GM19035 (cell line): ENCODE data around the gene BCL2L14.
"Not testable (repeated sequence)": the region's sequence is repeated elsewhere in the genome, so short reads cannot be mapped to it uniquely, and the experiment has no call there.

Source experiments
- ATAC-seq: cut with Tn5 transposase; IDR thresholded peaks from one replicate; pipeline ENCODE4 v1.9.1; 2021; ENCODE audit not compliant: unreplicated experiment

BCL2L14 gene

DNA sequence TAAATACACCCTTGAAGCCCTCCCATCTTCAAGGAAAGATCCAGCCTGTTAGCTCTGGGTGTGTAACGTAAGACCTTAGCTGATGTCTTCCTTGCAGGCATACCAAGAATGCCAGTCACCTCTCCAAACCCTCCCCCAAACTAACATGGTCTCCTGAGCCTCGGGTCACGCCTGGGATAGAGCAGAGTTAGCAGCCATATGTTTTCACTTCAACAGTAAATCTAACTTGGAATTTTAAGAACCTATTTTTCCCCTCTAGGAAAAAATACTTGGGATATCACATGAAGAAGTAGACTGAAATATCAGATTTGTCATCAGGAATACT, 27.9 kb downstream of the BCL2L14 start:
- no peak for ATAC-seq

DNA sequence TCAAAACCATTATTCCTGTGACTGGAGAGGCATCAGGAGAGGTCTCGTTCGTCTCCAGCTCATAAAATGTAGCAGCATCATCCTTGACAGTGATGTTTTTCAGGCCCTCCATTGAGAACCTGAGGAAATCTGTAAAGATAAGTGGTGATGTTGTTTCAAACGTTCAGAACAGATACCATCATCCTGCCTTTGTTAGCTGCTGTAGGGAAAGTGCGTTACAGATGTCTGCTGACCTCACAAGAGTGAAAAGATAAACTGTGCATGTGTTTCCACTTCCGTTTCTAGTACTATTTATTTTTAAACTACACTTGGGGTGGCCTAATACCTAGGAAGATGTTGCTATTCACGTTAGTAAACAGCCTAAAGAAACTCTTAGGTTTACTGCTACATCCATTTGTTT, 28.4 kb downstream of the BCL2L14 start:
- ATAC-seq = no peak

DNA sequence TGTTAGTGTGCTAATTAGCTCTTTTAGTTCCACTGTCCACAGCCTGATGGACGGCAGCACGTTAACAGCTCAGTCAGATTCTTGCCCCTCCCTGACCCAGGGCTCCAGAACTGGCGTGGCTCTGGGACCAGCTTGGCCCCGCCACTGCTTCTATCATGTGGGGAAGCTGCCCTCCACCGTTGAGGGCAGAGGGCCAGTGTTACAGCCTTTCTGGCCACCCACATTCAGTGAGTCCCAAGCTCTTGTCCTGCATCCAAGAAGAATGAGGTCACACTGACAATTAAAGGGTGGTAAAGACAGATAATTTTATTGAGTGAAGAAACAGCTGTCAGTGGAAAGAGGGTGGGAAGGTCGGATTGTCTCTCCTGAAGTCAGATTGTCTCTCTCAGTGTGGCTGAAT, 36.9 kb downstream of the BCL2L14 start:
- ATAC-seq = no peak

DNA sequence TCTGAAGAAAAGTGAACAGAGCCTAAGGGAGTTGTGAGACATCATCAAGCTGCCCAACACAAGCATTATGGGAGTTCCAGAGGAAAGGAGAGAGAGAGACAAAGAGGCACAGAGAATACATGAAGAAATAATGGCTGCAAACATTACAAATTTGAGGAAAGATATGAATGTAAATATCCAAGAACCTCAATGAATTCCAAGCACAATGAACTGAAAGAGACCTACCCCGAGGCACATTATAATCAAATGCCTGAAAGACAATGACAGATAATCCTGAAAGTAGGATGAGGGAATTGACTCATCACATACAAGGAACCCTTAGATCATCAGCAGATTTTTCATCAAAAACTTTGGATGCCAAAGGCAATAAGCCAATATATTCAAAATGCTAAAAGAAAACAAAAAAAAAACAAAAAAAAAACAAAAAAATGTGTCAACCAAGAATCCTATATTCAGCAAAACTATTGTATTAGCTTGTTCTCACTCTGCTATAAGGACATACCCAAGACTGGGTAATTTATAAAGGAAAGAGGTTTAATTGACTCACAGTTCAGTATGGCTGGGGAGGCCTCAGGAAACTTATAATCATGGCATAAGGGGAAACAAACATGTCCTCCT, 37.8 kb downstream of the BCL2L14 start:
- no peak for ATAC-seq

DNA sequence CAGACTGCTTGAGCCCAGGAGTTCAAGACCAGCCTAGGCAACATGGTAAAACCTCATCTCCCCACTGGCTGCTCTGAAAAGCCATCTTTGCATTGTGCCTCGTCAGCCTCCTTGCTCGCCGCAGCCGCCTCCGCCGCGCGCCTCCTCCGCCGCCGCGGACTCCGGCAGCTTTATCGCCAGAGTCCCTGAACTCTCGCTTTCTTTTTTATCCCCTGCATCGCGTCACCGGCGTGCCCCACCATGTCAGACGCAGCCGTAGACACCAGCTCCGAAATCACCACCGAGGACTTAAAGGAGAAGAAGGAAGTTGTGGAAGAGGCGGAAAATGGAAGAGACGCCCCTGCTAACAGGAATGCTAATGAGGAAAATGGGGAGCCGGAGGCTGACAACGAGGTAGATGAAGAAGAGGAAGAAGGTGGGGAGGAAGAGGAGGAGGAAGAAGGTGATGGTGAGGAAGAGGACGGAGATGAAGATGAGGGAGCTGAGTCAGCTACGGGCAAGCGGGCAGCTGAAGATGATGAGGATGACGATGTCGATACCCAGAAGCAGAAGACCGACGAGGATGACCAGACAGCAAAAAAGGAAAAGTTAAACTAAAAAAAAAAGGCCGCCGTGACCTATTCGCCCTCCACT, 40.3 kb downstream of the BCL2L14 start:
- not testable (repeated sequence) for ATAC-seq

DNA sequence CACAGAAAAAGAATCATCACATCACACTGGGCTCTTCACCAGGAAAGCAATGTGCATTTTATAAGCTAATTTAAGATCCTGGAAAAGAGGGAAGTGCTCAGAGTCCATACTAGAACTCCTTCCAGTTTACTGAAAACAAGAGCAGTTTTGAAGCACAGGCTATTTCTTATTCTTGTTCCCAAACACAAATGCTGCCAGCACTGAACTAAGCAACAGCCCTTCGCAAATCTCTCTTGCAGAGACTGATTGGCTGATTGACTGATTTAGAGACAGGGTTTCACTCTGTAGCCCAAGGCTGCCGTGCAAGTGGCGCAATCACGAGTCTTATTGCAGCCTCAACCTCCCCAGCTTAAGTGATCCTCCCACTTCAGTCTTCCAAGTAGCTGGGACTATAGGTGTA, 44.8 kb downstream of the BCL2L14 start:
- ATAC-seq = no peak

DNA sequence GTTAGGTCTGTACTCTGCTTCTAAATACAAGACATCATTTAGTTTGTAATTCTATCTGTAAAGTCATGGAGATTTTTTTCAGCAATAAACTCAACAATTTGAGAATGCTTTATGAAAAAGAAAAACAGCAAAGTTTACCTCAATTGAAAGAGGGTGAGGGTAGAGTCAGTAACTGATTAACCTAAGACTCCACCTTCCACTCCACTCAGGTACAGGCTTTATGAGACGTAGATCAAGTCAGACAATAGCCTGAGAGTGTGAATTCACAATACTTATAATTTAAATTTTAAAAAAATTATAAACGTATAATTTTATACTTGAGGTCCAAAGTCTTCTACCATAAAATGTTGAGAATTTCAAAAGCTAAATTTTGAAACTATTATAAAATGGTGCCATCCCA, 45.9 kb downstream of the BCL2L14 start:
- no peak for ATAC-seq

DNA sequence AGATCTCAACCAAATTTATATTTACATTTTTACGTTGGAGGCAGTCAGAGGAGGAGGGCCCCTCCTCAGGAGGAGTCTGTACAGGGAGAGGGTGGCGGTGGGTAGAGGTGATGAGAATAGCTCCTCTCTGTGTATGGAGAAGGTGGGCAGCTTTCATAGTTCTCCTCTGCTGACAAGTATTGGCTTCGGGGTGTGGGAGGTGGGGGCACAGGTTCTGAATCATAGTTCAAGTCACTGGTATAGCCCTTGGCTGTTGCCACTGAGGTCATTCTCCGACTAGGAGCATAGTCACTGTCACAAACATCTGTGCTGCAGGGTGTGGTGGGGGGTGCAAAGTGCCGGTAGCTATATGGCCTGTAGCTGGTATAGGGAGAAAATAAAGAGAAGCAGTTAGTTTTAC, 50.3 kb downstream of the BCL2L14 start:
- ATAC-seq = no peak

DNA sequence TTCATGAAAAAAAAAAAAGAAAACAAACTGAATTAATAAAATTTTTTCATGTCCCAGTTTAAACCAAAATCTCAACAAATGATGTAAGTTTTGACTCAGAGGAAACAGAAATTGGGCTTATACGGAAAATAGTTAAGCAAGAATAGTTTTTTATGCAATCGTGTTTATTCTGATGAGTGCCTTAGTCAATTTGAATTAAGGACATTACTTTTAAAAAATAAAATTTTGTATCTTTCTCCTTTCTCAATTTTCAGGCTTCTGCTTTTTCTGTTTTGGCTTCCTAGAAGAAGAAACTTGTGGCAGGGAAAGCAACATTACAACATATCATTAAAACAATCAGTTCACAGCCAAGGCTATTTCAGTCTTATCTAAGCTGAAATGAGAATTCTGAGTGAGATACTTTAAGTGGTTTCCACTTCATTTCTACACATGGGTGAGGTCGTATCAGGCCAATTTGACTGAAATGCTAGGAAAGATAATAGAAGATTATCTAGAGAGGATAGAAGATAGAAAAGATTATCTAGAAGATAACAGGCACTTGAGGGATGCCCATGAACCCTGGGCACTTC, 52.4 kb downstream of the BCL2L14 start:
- no peak for ATAC-seq

DNA sequence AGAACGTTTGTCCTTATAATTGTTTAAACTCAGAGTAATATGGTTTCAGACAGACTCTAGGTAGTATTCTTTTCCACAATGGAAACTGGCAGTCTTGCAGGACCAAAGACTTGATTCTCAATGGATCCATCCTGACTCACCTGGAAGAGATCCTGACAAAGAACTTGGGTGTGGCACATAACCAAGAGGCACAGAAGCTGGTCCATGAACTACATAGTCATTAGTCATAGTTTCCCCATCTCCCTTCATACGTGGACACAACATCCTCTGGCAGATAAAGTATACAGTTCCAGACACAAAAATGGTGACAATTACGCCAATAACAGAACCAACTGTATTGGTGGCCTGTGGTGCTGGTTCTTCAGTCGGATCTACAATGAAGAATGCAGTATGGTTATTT, 55.8 kb downstream of the BCL2L14 start:
- ATAC-seq = no peak

DNA sequence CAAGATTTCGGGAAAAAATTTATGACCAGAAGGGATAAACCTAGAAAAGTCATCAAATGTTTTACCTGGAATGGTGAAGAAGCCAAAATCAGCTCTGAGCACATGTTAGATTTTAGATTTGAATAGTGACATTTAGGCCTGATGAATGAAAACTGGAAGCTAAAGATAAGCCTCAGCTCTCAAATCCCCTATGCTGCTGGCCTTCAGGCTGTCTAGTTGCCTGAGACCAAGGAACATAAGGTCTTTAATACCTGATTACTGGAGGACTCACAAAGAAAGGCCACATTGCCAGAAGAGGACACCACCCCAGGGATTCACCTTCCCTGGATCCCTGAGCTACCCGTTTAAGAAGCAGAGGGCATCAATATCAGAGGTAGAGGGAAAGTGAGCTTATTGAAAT, 56.6 kb downstream of the BCL2L14 start:
- no peak for ATAC-seq

DNA sequence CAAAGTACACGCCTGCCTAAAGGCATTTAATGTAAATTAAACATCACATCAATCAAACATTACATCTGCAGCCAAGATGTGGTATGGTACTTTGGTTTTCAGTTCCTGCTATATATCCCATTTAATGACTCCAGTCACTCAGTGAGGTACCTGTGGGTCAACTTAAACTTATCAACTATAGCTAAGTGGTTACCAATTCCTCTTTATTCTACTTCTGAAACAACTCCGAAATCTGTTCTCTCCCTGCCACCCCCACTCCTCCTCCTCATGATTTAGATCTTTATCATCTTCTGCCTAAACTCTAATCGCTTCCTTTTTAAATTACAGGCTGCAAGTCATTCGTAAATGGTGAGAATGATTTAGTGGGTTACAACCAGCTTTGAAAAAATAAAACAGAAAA, 57.9 kb downstream of the BCL2L14 start:
- ATAC-seq = no peak

DNA sequence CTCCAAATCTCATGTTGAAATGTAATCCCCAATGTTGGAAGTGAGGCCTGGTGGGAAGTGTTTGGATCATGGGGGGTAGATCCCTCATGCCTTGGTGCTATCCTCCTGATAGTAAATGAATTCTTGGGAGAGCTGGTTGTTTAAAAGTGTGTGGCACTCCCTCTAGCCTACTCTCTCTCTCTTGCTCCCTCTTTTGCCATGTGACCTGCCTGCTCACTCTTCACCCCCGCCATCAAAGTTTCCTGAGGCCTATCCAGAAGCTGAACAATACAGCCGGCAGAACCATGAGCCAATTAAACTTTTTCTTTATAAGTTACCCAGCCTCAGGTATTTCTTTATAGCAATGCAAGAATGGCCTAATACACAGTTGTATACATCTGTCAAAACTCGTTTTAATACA, 62.5 kb downstream of the BCL2L14 start:
- no peak for ATAC-seq

DNA sequence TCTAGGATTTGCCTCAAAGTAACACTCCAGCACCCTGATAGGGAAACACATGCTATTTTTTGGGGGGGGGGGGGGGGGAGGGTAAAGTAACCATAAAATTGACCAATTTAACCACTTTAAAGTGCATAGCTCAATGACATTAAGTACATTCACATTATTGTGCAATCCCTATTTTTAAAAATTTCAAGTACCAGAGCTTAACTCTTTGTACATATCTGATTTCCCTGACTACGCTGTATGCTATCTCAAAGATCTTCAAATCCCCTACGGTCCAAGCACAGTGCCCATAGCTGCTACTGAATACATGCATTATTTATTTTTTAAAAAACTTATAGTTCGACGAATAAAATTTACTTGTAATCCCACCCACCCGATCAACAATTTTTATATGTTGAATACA, 63.0 kb downstream of the BCL2L14 start:
- no peak for ATAC-seq

DNA sequence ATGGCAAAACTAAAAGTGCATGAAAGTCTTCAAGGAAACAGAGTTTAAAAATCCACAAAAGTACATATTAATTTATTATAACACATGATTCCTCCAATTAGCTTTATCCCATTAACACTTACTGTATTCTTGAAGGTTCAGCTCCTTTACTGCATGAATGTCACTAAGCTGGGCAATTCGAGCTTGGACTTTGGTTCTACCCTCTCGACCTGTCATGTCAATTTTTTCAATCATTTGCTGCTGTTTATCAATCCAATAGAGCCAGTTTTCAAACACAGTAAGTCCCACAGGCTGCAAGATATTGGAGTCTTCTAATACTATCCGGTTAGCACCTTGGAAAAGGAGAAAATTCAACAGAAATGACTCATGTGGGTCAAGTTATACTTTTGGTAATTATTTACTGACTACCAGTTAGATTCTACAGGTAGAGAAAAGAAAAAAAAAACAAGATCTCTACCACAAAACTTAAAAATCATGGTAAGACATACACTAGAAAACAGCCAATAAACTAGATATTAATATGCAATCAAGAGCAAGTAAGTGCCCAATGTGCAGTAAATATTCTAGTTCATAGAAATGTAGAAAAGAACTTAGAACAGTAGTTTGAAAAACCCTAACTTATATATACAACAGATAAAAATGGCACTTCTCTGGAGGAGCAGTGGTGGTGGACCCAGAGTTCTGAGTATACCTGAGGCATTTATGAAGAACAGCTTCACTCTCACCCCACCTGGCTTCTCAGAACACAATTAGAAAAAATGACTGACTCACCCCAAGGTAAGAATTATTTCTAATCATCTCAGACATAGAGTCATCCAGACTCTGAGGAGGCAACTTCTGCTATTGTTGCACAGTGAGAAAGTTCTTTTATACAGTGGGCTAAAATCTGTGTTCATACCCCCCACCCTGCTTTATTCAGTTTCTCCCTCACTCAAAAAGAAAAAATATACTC, 67.7 kb downstream of the BCL2L14 start:
- no peak for ATAC-seq

DNA sequence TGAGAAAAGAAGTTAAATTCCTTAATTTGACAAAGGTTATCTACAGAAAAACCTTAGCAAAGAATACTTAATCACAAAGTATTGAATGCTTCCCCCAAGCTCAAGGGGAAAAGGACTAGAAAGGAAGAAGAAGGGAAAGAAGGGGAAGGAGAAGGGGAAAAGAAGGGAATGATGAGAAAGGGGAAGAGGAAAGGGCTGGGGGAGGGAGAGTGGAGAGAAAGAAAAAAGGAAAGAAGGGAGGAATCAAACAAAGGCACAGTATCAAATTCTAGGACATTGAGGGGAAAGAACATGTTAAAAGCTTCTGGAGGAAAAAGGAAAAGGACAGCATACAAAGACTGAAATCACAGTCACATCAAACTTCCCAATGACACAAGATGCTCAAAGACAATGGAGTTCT, 70.3 kb downstream of the BCL2L14 start:
- ATAC-seq = no peak

DNA sequence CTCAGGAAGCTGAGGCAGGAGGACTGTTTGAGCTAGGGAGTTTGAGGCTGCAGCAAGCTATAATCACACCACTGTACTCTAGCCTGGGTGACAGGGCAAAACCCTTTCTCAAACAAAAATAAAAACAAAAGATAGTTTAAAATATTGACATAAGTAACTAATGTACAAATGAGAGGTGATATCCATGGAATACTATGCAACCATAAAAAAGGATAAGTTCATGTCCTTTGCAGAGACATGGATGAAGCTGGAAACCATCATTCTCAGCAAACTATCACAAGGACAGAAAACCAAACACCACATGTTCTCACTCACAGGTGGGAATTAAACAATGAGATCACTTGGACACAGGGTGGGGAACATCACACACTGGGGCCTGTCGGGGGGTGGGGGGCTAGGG, 73.8 kb downstream of the BCL2L14 start:
- ATAC-seq = not testable (repeated sequence)

DNA sequence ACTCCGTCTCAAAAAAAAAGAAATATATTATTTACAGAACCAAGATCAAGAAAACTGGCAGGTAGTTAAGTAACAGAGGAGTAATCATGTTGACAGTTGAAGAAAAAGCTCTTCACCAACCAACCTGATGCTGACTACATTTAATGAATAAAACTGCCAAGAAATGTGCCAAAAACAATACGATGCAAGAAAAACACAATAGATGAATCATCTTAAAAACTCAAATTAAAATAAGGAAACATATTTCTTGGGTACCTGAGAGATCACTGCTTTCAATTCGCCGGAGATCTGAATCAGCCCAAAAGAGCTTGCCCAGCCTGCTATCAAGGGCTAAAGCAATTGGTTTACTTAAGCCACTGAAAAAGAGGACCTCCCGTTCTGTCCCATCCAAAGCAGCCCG, 76.4 kb downstream of the BCL2L14 start:
- no peak for ATAC-seq
